Stimulated activated CD8-positive, alpha-beta memory T cell treated with anti-CD3 and anti-CD28 coated beads, Interleukin-15, amount 100 ng/mL, for 4 hours (primary cell): ENCODE results near the gene ELFN2.
"Not testable (repeated sequence)": the region's sequence is repeated elsewhere in the genome, so short reads cannot be mapped to it uniquely, and the experiment has no call there.

Experiments
- DNase-seq, 2 donors: peaks; one replicate each; pipeline ENCODE4 v3.0.0-alpha.2; 2020; ENCODE audit warnings: low read depth in 2 of 2

ELFN2 gene

GRCh38 chr22:37335806-37336199 lies 91.5 kb downstream of the ELFN2 start:
- no peak for DNase-seq

DNA sequence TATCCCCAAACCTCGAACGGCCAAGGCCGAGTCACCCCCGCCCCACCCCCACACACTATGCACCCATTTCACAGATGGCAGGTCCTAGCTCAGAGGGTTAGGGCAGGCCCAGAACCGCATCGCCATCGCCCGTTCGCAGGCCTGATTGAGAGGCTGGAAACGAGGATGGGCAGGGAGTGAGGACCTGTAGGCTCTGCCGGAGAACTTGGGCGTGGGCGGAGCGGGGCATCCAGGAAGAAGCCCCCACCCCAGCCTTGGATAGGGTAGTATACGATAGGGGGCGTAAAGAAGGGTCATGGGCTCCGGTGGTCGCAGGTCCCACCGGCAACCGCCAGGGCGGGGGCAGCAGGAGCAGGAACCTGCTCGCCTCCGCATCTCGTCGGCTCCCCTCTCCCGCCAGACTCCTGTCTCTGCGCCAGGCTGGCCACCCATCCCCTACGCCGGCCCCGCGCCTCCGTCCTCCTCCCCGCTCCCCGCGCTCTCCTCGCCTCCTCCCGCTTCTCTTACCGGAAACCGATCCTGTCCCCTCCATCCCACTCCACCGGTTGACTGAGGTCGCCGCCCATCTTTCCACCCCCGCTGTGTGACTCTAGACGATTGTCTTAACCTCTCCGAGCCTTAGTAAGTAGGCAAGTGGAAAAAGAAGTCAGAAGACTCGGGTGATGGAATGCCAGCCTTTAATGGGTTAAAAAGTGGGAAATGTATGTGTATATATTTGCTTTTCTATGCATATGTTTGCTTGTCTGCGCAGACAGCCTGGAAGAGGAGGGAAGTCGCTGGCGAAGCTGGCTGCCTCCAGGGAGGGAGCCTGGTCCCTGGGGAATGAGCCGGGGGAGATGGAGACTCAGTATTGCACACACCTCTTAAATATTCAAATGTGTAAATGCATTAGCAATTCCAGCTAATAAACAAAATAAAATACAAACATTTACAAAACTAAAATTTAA lies 92.1 kb downstream of the ELFN2 start:
- no peak for DNase-seq

GRCh38 chr22:37334461-37334858 lies 92.8 kb downstream of the ELFN2 start:
- DNase-seq = no peak

GRCh38 chr22:37333724-37334460 lies 93.4 kb downstream of the ELFN2 start:
- no peak for DNase-seq

- DNase-seq = no peak
Observed at GRCh38 chr22:37331856-37332536, 95.3 kb downstream of the ELFN2 start.

GRCh38 chr22:37331034-37331428 lies 96.2 kb downstream of the ELFN2 start:
- DNase-seq = no peak

- no peak for DNase-seq
Observed at GRCh38 chr22:37330200-37331033, 96.9 kb downstream of the ELFN2 start.

GRCh38 chr22:37329238-37330140 lies 97.8 kb downstream of the ELFN2 start:
- DNase-seq = no peak

GRCh38 chr22:37328538-37329237 lies 98.6 kb downstream of the ELFN2 start:
- not testable (repeated sequence) for DNase-seq

DNA sequence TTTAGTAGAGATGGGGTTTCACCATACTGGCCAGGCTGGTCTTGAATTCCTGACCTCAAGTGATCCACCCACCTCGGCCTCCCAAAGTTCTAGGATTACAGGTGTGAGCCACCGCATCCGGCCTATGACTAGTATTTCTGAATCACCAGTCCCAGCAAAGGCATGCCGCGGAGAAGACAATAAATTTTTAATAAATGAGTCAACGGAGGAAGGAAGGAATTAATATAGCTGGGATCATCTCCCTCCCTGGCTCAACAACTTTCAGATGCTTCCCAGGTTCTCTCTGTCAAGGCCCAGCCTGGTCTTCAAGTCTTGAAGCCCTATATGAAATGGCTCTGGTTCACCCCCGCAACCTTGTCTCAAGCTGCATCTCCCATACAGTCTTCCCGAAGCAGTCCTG lies 99.3 kb downstream of the ELFN2 start:
- no peak for DNase-seq

DNA sequence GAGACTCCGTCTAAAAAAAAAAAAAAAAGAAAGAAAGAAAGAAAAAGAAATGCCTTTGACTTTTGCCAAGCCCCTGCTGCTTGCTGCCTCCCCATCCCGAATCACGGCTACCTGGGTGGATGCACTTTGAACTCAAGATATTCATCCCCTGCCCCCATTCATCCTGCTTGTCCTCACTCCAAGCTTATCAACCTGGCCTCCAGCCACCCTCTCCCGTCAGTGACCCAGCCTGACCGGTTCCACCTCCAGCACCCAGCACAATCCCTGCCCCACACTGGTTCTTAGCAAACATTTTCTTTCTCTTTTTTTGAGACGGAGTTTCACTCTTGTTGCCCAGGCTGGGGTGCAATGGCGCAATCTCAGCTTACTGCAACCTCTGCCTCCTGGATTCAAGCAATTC lies 100.6 kb downstream of the ELFN2 start:
- DNase-seq = no peak

DNA sequence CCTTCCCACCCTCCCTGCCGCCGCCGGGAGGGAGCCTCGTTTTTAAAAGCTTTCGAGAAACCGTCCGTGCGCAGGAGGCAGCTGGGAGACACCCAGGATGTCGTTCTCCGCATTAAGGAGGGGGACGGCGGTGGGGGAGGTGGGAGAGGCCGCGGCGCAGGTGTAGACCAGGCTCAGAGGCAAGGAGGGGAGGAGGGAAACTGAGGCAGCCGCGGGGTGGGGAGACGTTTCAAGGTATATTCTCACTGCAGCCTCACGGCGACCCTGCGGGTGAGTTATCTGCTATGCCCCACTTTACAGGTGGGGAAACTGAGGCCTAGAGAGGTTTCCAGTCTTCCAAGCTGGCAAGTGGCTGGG lies 102.3 kb downstream of the ELFN2 start:
- DNase-seq = no peak

DNA sequence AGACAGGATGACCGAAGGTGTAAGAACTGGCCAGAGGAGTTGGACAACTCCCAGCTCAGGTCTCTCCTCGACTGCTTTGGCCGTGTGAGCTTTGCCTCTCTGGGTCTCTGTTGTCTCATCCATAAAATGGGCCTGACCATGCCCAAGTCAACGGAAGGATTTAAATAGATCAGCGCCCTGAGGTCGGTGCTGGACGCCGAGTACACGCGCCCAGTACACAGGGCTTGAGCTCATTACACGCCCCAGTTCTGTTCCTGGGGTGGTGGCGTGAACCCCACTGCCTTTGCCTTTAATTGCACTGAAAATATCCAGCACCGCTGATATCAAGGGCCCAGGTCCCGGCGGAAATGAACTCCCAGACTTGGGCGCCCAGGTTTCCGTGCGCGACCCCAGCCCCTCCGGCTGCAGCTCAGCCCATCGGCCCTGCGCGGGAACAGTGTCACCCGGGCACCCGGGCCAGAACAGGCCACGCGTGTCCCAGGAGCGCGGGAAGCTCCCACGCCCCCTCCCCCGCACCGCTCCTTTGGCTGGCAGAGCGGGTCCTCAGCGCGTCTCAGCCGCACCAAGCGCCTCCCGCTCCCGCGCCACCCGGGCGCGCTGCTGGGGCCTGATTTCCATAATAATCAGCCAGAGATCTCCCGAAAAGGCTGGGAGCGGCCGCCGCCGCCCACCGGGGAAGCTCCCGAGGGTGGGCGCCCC lies 102.8 kb downstream of the ELFN2 start:
- no peak for DNase-seq

DNA sequence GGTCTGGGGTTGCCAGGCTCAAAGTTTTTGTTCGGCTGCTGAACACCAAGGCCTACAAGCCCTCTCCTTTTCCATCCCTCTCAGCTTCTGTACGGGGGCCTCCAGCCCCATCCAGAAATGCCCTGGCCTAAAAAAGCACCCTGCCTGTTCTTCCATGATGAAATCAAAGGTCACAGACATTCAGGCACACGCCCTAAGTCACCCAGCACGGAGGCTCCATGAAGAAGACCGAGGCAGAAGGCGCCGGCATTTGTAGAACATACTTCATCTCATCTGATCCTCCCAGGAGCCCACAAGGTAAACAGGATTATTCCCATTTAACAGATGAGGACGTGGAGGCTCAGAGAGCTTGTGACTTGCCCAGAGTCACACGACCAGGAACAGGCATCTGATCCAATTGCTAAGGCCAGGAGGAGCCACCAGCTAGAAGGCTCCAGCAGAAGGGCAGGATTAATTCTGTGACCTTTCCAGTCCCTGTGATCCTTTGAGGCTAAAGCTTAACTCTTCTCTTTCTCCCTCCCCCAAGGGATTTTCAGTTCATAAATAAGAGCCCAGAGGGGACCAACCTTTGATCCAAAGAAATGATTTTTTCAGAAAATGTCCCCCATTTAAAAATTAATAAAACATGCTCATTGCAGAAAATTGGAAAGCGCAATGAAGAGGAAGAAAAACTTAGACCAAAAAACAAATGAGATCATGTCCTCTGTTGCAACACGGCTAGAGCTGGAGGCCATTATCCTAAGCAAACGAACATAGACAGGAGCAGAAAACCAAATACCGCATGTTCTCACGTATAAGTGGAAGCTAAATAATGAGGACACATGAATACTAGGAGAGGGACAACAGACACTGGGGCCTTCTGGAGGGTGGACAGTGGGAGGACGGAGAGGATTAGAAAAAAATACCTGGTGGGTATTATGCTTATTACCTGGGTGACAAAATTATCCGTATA lies 106.3 kb downstream of the ELFN2 start:
- DNase-seq = no peak

- DNase-seq = no peak
Observed at GRCh38 chr22:37319469-37319868, 107.8 kb downstream of the ELFN2 start.

DNA sequence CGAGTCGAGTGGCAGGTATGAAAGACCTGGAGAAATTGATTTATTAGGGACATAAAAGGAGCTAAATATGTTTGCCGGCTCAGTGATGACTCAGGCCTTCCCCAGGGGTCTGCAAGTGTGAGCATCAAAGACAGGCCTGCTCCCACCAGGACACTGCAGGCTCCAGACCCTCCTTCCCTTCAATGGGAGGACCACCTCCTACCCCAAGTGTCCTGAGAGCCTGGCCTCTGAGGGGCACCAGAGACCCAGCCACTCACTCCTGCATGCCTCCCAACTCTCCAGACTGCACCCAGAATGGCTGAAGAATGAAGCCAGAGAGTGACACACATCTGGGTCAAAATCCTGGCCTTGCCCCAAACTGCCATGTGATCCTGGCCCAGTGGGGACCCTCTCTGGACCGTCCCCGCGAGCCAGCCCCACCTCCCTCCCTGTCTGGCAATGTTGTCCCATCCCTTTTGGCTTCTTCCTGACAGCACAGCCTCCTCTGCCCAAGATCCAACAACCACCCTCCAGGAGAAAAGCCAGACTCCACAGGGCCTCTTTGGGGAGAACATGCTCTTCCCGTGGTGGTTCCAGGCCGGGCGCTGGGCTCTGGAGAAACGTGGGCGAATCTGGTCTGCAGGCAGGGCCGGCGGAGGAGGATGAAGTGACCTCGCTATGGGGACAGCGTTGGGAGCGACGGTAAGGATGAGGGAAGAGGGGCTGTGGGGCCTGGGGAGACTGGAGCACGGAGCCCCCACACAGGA lies 108.7 kb downstream of the ELFN2 start:
- DNase-seq = no peak
